SKM-1 (cell line): ENCODE measurements around the gene CEL.
"Not testable (repeated sequence)": the region's sequence is repeated elsewhere in the genome, so short reads cannot be mapped to it uniquely, and the experiment has no call there.

ENCODE experiments used
- DNase-seq: peaks from one replicate; lab custom pipeline; 2025; ENCODE audit not compliant: unreplicated experiment; lab: John Stamatoyannopoulos, UW

The CEL gene

GRCh38 chr9:133046196-133046899 lies 15.4 kb upstream of the CEL start:
- DNase-seq, result no peak

GRCh38 chr9:133046900-133047295 lies 14.9 kb upstream of the CEL start:
- DNase-seq, result no peak

GRCh38 chr9:133048595-133048994 lies 13.2 kb upstream of the CEL start:
- DNase-seq, result no peak

- no peak for DNase-seq
These were observed 12.7 kb upstream of the CEL start for GRCh38 chr9:133049043-133049442.

- no peak for DNase-seq
These were observed 11.6 kb upstream of the CEL start for GRCh38 chr9:133050142-133050541.

DNA sequence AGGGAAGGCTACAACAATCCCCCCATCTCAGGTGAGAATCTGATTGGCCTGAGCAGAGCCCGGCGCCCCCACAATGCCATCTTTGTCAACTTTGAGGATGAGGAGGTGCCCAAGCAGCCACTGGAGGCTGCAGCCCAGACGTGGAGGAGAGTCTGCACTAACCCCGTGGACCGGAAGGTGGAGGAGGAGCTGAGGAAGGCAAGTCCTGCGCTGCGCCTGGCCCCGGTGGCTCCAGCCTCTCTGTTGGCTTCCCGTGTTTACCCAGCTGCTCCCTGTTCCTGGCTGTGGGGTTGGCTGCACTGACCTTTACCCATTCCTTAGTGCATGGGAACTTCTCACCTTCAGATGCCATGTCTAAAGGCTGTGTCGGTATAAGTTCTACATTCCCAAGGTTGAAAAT lies 11.0 kb upstream of the CEL start:
- no peak for DNase-seq

- DNase-seq, result no peak
These were observed 10.4 kb upstream of the CEL start for GRCh38 chr9:133051281-133051900.

GRCh38 chr9:133051966-133052539 lies 9.7 kb upstream of the CEL start:
- no peak for DNase-seq

DNA sequence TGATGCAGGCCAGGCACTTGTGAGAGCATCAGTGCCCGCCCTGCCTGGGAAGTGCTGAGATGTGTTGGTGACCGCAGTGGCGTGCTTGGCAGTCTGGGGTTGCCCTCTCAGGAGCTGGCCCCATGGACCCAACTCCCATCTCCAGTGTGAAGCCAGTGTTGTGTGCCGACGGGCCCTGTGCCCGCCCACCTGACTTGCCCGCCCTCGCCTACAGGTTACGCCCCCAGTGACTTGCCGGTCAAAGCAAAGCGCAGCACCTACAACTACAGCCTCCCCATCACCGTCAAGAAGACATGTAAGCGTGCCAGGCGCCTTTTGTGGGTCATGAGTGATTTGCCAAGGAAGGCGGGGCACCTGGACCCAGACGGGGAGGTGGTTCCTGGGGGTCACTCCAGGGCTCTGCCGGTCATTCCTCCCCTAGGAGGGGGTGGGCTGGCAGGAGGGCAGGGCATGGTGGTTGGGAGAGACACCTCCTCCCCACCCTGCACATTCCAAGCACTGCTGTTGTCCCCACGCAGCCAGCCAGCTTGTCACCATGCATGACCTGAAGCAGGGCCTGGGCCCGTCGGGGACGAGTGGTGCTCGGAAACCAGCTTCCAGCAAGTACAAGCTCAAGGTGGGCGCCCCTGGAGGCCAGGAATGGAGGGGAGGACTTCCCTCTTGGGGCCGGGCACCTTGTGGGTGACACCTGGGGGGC lies 7.4 kb upstream of the CEL start:
- DNase-seq, result no peak

- no peak for DNase-seq
These were observed 6.8 kb upstream of the CEL start for GRCh38 chr9:133054966-133055365.

DNA sequence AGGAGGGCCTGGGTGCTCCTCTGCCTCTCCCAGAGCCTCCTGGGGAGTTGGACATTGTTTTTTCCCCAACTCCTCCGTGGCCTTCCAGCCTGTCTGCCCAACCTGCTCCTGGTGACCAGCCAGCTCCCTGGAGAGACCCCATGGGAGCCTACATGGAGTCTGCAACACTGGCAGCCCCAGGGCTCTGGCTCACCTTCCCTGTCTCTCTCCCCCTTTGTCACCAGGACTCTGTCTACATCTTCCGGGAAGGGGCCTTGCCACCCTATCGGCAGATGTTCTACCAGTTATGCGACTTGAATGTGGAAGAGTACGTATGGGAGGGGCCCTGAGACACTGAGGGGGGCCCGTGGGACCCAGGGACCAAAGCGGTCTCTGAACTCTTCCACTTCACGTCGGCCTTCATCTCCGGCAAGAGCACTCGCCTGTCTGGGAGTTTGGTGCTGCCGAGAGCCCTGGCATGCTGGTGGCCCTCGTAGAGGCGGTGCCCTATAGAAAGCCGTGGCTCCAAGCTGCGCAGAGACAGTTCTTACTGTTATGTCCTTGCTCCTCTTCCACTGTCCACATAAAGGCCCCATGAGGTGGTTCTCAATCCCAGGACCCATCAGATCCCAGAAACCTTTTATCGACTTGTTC lies 5.9 kb upstream of the CEL start:
- no peak for DNase-seq

GRCh38 chr9:133056533-133056932 lies 5.2 kb upstream of the CEL start:
- DNase-seq, result no peak

DNA sequence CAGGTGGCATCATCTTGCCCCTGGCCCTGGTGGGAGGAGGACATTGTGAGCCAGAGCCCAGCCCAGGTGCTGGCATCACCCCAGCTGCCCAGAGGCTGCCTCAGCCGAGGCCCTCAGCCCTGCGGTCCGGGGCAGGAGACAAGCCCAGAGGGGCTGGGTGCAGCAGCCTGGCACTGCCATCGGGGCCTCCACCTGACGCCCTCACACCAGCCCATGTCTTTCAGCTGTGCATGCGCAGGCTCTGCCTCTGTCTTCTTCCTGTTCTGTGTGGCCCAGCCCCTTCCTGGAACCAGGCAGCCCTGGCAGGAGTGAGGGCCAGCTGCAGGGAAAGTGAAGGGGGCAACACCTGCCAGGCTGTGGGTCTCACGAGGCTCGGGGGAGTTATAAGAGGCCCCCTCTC lies 4.8 kb upstream of the CEL start:
- DNase-seq, result no peak

GRCh38 chr9:133057553-133057952 lies 4.2 kb upstream of the CEL start:
- DNase-seq, result no peak

DNA sequence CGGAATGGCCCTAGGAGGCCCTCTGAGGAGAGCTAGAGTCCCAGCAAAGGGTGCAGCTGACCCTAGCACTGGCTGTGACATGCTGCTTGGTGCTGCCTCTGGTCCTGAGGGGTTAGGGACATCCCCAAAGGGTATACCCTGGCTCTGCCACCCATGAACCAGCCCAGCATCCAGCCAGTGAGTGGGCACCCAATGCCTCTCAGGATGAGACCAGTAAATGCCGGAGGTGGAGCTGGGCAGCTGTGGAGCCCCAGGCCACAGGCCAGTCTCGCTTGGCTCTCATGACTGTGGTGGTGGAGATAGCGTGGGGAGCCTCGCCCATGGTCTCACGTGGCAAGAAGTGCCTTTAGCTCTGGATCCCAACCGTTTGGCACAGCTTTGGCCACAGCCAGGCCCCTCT lies 3.7 kb upstream of the CEL start:
- DNase-seq, result no peak

GRCh38 chr9:133058550-133059320 lies 3.0 kb upstream of the CEL start:
- no peak for DNase-seq

DNA sequence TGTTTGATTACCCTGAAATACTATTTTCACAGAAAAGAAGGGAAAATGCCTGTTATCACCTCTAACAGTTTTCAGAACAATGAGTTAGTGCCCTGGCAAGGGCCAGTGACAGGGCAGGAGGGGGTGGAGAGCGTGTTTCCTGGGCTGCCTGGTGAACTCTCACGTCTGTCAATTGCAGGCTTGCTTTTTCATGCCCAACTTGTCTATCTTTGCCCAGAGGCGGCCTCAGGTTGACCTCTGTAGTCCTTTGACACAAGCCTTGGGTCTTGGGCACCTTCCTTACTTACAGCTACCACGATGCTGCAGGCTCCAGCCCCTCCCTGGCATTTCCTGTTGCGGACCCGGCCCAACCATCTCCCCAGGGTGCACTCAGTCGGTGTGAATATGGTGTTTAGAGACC lies 2.2 kb upstream of the CEL start:
- no peak for DNase-seq

DNA sequence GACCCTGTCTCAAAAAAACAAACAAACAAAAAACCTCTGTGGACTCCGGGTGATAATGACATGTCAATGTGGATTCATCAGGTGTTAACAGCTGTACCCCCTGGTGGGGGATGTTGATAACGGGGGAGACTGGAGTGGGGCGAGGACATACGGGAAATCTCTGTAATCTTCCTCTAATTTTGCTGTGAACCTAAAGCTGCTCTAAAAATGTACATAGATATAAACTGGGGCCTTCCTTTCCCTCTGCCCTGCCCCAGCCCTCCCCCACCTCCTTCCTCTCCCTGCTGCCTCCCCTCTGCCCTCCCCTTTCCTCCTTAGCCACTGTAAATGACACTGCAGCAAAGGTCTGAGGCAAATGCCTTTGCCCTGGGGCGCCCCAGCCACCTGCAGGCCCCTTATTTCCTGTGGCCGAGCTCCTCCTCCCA lies 1.4 kb upstream of the CEL start:
- no peak for DNase-seq

DNA sequence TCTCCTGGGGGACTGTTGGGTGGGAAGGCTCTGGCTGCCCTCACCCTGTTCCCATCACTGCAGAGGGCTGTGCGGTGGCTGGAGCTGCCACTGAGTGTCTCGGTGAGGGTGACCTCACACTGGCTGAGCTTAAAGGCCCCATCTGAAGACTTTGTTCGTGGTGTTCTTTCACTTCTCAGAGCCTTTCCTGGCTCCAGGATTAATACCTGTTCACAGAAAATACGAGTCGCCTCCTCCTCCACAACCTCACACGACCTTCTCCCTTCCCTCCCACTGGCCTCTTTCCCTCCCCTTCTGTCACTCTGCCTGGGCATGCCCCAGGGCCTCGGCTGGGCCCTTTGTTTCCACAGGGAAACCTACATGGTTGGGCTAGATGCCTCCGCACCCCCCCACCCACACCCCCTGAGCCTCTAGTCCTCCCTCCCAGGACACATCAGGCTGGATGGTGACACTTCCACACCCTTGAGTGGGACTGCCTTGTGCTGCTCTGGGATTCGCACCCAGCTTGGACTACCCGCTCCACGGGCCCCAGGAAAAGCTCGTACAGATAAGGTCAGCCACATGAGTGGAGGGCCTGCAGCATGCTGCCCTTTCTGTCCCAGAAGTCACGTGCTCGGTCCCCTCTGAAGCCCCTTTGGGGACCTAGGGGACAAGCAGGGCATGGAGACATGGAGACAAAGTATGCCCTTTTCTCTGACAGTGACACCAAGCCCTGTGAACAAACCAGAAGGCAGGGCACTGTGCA lies 590 bp upstream of the CEL start:
- DNase-seq, result not testable (repeated sequence)

DNA sequence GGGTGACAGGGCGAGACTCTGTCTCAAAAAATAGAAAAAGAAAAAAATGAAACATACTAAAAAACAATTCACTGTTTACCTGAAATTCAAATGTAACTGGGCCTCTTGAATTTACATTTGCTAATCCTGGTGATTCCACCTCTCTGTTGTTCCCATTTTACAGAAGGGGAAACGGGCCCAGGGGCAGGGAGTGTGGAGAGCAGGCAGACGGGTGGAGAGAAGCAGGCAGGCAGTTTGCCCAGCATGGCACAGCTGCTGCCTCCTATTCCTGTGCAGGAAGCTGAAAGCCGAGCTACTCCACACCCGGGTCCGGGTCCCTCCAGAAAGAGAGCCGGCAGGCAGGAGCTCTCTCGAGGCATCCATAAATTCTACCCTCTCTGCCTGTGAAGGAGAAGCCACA lies 788 bp downstream of the CEL start:
- not testable (repeated sequence) for DNase-seq
